K562 (cell line): ENCODE results near the gene GPC3. TPM values are rescaled to one million over a fixed set of nuclear protein-coding genes. Genes with fewer than 3 reads are reported as not detected.

ENCODE experiments used
- ATAC-seq: fragments of 200-7000 bp; cut with Tn5 transposase; 3 replicates; pipeline ENCODE4 v1.9.1; 2020; ENCODE audit warnings: moderate library complexity
- BruUV-seq: library from RNA; stranded (reverse); fragments of 400-500 nt; replicated peaks from 2 replicates; lab custom pipeline; 2021; lab: Mats Ljungman, UMichigan
- CTCF ChIA-PET: fragments of 300-600 bp; formaldehyde crosslinking; extraction: SDS; loops from one replicate; lab custom pipeline; 2021; ENCODE audit warnings: low intra/inter-chr PET ratio; lab: Yijun Ruan, JAX
- POLR2A ChIA-PET: fragments of 300-600, 350-650 bp; sonication (Branson Sonifier 250); formaldehyde crosslinking; extraction: SDS; loops from one replicate; lab custom pipeline; 2021; ENCODE audit warnings: antibody characterized with exemption, inconsistent platforms; lab: Yijun Ruan, JAX
- DNase-seq, 4 experiments: peaks; one replicate each; pipeline versions ENCODE4 v3.0.0 to v3.0.0-alpha.2; 2011 to 2018; ENCODE audit warnings: low spot score in 3 of 4, mixed read lengths in 3 of 4; ENCODE audit errors: extremely low read depth in 1 of 4
- FAIRE-seq: peaks from 2 replicates; lab custom pipeline; 2011; peaks lifted over from hg19 to GRCh38; lab: Jason Lieb, UNC
- H2AFZ ChIP-seq: 2 replicates; pipeline ENCODE4 v1.6.0; 2011; ENCODE audit warnings: low read depth, low read length, control low read depth, inconsistent platforms
- H3K27ac ChIP-seq: fragments of 200-600 bp; 3 replicates; pipeline ENCODE4 v1.8.0; 2011; ENCODE audit warnings: low read depth, mild to moderate bottlenecking, control low read depth, inconsistent platforms, low read length, moderate library complexity, mixed read lengths; ENCODE audit errors: extremely low read depth
- H3K27me3 ChIP-seq, 2 experiments: fragments of 300-600 bp in 1 of 2; 2 replicates in 1 of 2; 3 replicates in 1 of 2; pipeline versions ENCODE4 v1.6.0 to v1.8.0; 2011; ENCODE audit warnings: inconsistent platforms in 2 of 2, low read length in 2 of 2, mild to moderate bottlenecking in 1 of 2, mixed read lengths in 1 of 2, moderate library complexity in 1 of 2; ENCODE audit not compliant: control insufficient read depth in 2 of 2, insufficient read depth in 2 of 2
- H3K36me3 ChIP-seq: fragments of 300-600 bp; 3 replicates; pipeline ENCODE4 v1.8.0; 2011; ENCODE audit warnings: mild to moderate bottlenecking, low read length, inconsistent platforms; ENCODE audit not compliant: control insufficient read depth, insufficient read depth
- H3K4me1 ChIP-seq, 2 experiments: fragments of 200-600 bp in 1 of 2; replicated peaks in 1 of 2; 2 replicates in 1 of 2; 3 replicates in 1 of 2; pipeline versions ENCODE4 v1.5.1 to v1.8.0; 2011; ENCODE audit warnings: inconsistent platforms in 2 of 2, low read length in 2 of 2, mild to moderate bottlenecking in 1 of 2, mixed read lengths in 1 of 2, moderate library complexity in 1 of 2; ENCODE audit not compliant: control insufficient read depth in 2 of 2, insufficient read depth in 2 of 2
- H3K4me2 ChIP-seq: 2 replicates; pipeline ENCODE4 v1.6.1; 2011; ENCODE audit warnings: low read length, control low read depth, inconsistent platforms, mixed read lengths; ENCODE audit not compliant: insufficient read depth
- H3K4me3 ChIP-seq: fragments of 200-600 bp; sonication (generic), shearing (Covaris generic); 2 replicates; pipeline ENCODE4 v1.5.1; 2016; ENCODE audit warnings: control low read depth, inconsistent platforms
- H3K79me2 ChIP-seq: fragments of 200-600 bp; 3 replicates; pipeline ENCODE4 v1.8.0; 2011; ENCODE audit warnings: low read length, inconsistent platforms; ENCODE audit not compliant: control insufficient read depth, insufficient read depth
- H3K9ac ChIP-seq, 2 experiments: 2 replicates each; pipeline versions ENCODE4 v1.6.0 to v1.6.1; 2011; ENCODE audit warnings: low read depth in 2 of 2, low read length in 2 of 2, control low read depth in 1 of 2, inconsistent platforms in 1 of 2, mild to moderate bottlenecking in 1 of 2, mixed read lengths in 1 of 2; ENCODE audit not compliant: insufficient read depth in 1 of 2
- H3K9me1 ChIP-seq: one replicate; pipeline ENCODE4 v1.6.0; 2011; ENCODE audit warnings: inconsistent platforms, mild to moderate bottlenecking, low read length, moderate library complexity; ENCODE audit not compliant: control insufficient read depth, insufficient read depth
- H3K9me3 ChIP-seq: replicated peaks from 2 replicates; pipeline ENCODE4 v1.5.1; 2011; ENCODE audit warnings: low read depth, low read length, inconsistent platforms; ENCODE audit not compliant: control insufficient read depth, insufficient read depth
- H4K20me1 ChIP-seq: replicated peaks from 2 replicates; pipeline ENCODE4 v1.6.1; 2011; ENCODE audit warnings: low read length, inconsistent platforms, mixed read lengths; ENCODE audit not compliant: control insufficient read depth, insufficient read depth
- ETS1 ChIP-seq: conservative IDR thresholded peaks from 2 replicates; pipeline ENCODE4 v1.6.1; 2011; ENCODE audit warnings: low read depth, mild to moderate bottlenecking, low read length; ENCODE audit not compliant: control insufficient read depth
- MED1 ChIP-seq: sonication (generic); formaldehyde crosslinking; IDR thresholded peaks from 2 replicates; pipeline ENCODE4 v1.8.1; 2023; ENCODE audit warnings: missing genetic modification reagents, borderline replicate concordance
- NR1H2 ChIP-seq: sonication (generic); formaldehyde crosslinking; IDR thresholded peaks from 2 replicates; pipeline ENCODE4 v1.4.0; 2020; ENCODE audit warnings: mild to moderate bottlenecking, missing genetic modification reagents
- POLR2A ChIP-seq: fragments of 450-650 bp; conservative IDR thresholded peaks from 2 replicates; pipeline ENCODE4 v1.6.1; 2016
- SMARCA5 ChIP-seq: fragments of 450-650 bp; IDR thresholded peaks from 2 replicates; pipeline ENCODE4 v1.6.1; 2016
- XRCC4 ChIP-seq: IDR thresholded peaks from one replicate; pipeline ENCODE4 v1.6.1; 2011; ENCODE audit not compliant: insufficient read depth, insufficient read length; ENCODE audit errors: extremely low read depth
- XRCC5 ChIP-seq: fragments of 200-400 bp; formaldehyde crosslinking; IDR thresholded peaks from 2 replicates; pipeline ENCODE4 v1.6.1; 2017; ENCODE audit warnings: low read depth, mild to moderate bottlenecking, low read length
- ZNF212 ChIP-seq: fragments of 450-650 bp; formaldehyde crosslinking; IDR thresholded peaks from 2 replicates; pipeline ENCODE4 v1.4.0; 2020; ENCODE audit warnings: mild to moderate bottlenecking
- ZNF395 ChIP-seq: fragments of 200-800 bp; sonication (Bioruptor generic); IDR thresholded peaks from 2 replicates; pipeline ENCODE4 v1.6.1; 2017; ENCODE audit warnings: missing genetic modification characterization, missing compliant biosample characterization
- WGBS: fragments of 100-300 bp; shearing (Covaris generic); methylation state at CpG from one replicate; pipeline ENCODE4 v1.1.6; 2016; ENCODE audit warnings: low coverage, mixed read lengths; ENCODE audit not compliant: insufficient coverage; ENCODE audit errors: missing lambda C conversion rate; 5-methylcytosine and 5-hydroxymethylcytosine counted together
- in situ Hi-C: fragments of 300-500 bp; cut with MboI; formaldehyde crosslinking; loops from 4 replicates; pipeline ENCODE4 v1.15.0; 2018; ENCODE audit warnings: inconsistent platforms, mixed read lengths
- intact Hi-C: fragments of 100-400 bp; cut with micrococcal nuclease; formaldehyde crosslinking; loops from 2 replicates; pipeline ENCODE4 v1.14.2; 2022
- polyA plus RNA-seq, 8 experiments: library from polyadenylated mRNA; depleted of rRNA in 4 of 8; stranded (reverse) in 5 of 8; unstranded in 3 of 8; fragments of >200 nt; fragmentation: Nextera tagmentation in 2 of 8; fragmentation: Illumina TruSeq in 1 of 8; extraction: Ambion mirVana in 2 of 8; extraction: Trizol in 1 of 8; gene quantifications; 2 replicates each; pipeline versions ENCODE4 v1.2.1 to v1.2.3, GENCODE V29; 2011 to 2014; ENCODE audit warnings: inconsistent platforms in 1 of 8, missing spikeins in 1 of 8
- total RNA-seq, 7 experiments: library from RNA; depleted of rRNA in 6 of 7; stranded (reverse); fragments of >200 nt in 6 of 7; fragmentation: Illumina TruSeq in 2 of 7; extraction: Trizol in 2 of 7; gene quantifications; 2 replicates each; pipeline versions ENCODE4 v1.2.1 to v1.2.3, GENCODE V29; 2011 to 2021; ENCODE audit warnings: low replicate concordance in 1 of 7

GPC3 gene
- total and polyA plus RNA-seq, 9 of the 15 experiments (the other 6 are each of a cell fraction or from before 2014, with no cell fraction given) = 0.42 TPM; not detected in 8

- no peak overlapping the region for H3K9ac ChIP-seq
- H3K4me3 ChIP-seq = no peak overlapping the region
- ChIA-PET POLR2A (no interaction called here), CTCF (interaction anchor here (1.1 kb wide), 1 partner anchor 333 kb away, joined by 4 read pairs; no protein-coding TSS in a partner anchor)
- DNase-seq = no peak
- in situ Hi-C loops = loop anchor here (25.0 kb wide), 1 partner anchor 681 kb away; no protein-coding TSS in a partner anchor
- no peaks in the 10 kb centered on the region for H3K9me3 ChIP-seq
- H3K27ac ChIP-seq = no peak overlapping the region
- no peak for ATAC-seq
- no TSS peak for BruUV-seq
- intact Hi-C loops = no loop called here
- H3K4me2 ChIP-seq = no peak overlapping the region
- no peaks in the 10 kb centered on the region for H3K4me1 ChIP-seq
- H2AFZ ChIP-seq = no peak overlapping the region
- no peaks in the 10 kb centered on the region for H3K27me3 ChIP-seq
- H3K79me2 ChIP-seq = no peaks in the 10 kb centered on the region
- no peaks in the 10 kb centered on the region for H3K9me1 ChIP-seq
- FAIRE-seq = no peak
- TF ChIP-seq ETS1 (no peak), POLR2A (no peak), MED1 (CRISPR knock-in tag) (no peak)
- no peaks in the 10 kb centered on the region for H4K20me1 ChIP-seq
- no peaks in the 10 kb centered on the region for H3K36me3 ChIP-seq
- 0% methylated on average over 3 of the region's 3 CpGs for WGBS
These were observed 317.0 kb downstream of the GPC3 start for GRCh38 chrX:133668225-133668931.

- no peak overlapping the region for H3K4me2 ChIP-seq
- DNase-seq (no peak), FAIRE-seq (no peak), ATAC-seq (no peak)
- BruUV-seq = no TSS peak
- POLR2A ChIA-PET = interaction anchor here (0.9 kb wide), 1 partner anchor 10 kb away, joined by 3 read pairs; no protein-coding TSS in a partner anchor
- CTCF ChIA-PET = no interaction called here
- no peak overlapping the region for H2AFZ ChIP-seq
- no peaks in the 10 kb centered on the region for H3K27me3 ChIP-seq
- no peak overlapping the region for H3K27ac ChIP-seq
- in situ Hi-C loops (loop anchor here (25.0 kb wide), 1 partner anchor 679 kb away; no protein-coding TSS in a partner anchor), intact Hi-C loops (no loop called here)
- no peaks in the 10 kb centered on the region for H3K9me1 ChIP-seq
- H3K36me3 ChIP-seq = no peaks in the 10 kb centered on the region
- H3K4me1 ChIP-seq = no peaks in the 10 kb centered on the region
- no peak overlapping the region for H3K4me3 ChIP-seq
- no peaks in the 10 kb centered on the region for H3K9me3 ChIP-seq
- no peak for TF ChIP-seq XRCC4
- no peak for TF ChIP-seq SMARCA5
- no peak for TF ChIP-seq NR1H2
- TF ChIP-seq ZNF395 = no peak
- no peak for TF ChIP-seq XRCC5
- no peak for TF ChIP-seq ZNF212 (CRISPR knock-in tag)
- H3K9ac ChIP-seq = no peak overlapping the region
- no peaks in the 10 kb centered on the region for H3K79me2 ChIP-seq
- H4K20me1 ChIP-seq = no peaks in the 10 kb centered on the region
These were observed 319.1 kb downstream of the GPC3 start for GRCh38 chrX:133666256-133666655.
